Measurements from ENCODE around the gene LSM4.

Gene LSM4

GRCh38 chr19:18274219-18274780, 48.6 kb downstream of the LSM4 start, which contains the start of gene IQCN:
TSS of gene IQCN (minus strand) at chr19:18274452. CDS start at chr19:18269478, 4,974 bp downstream.
- Histone ChIP-seq H4K91ac (ENCODE audit: low read depth, low read length, poor library complexity) (no peak within 1 kb of the TSS), H2BK5ac (ENCODE audit: low read length) (no peak within 1 kb of the TSS), H3K9me3 (replicated peaks in 1 of 2; ENCODE audit: control insufficient read depth in 2 of 2, insufficient read depth in 1 of 2, low read depth in 1 of 2, low read length in 2 of 2) (peaks cover 0 to 2% of the 10 kb centered on the region in 2 donors), H2AK5ac (ENCODE audit: low read depth, low read length) (peak within 1 kb of the TSS; percentile 9), H3K23ac (ENCODE audit: low read depth, low read length, poor library complexity) (peak within 1 kb of the TSS; percentile 31), H3K4me1 (ENCODE audit: control insufficient read depth in 2 of 2, insufficient read depth in 1 of 2, low read depth in 1 of 2, low read length in 2 of 2) (peaks cover 8 to 9% of the 10 kb centered on the region in 2 donors), H3K14ac (ENCODE audit: low read length) (no peak within 1 kb of the TSS), H3K4me2 (ENCODE audit: insufficient read depth, low read length, poor library complexity, severe bottlenecking) (peak within 1 kb of the TSS; percentile 11), H4K8ac (ENCODE audit: low read depth, low read length) (peak within 1 kb of the TSS; percentile 17), H3K27ac (replicated peaks; ENCODE audit: low read length) (no peak within 1 kb of the TSS), H3K4me3 (ENCODE audit: low read length in 2 of 2) (peak within 1 kb of the TSS in 1 of 2 donors; percentile 41), H3K27me3 (ENCODE audit: control insufficient read depth in 3 of 3, insufficient read depth in 3 of 3, low read depth in 1 of 3, low read length in 3 of 3) (no peaks in the 10 kb centered on the region), H2BK120ac (ENCODE audit: low read depth, low read length) (no peak within 1 kb of the TSS), H3K9ac (ENCODE audit: low read depth, low read length, poor library complexity) (peak within 1 kb of the TSS; percentile 9), H3K36me3 (replicated peaks in 1 of 2; ENCODE audit: control insufficient read depth in 2 of 2, insufficient read depth in 2 of 2, low read length in 2 of 2) (peaks cover 18 to 33% of the 10 kb centered on the region in 2 donors), H3K4ac (ENCODE audit: low read length) (no peak within 1 kb of the TSS), H2BK12ac (ENCODE audit: low read length) (no peak within 1 kb of the TSS), H2AFZ (ENCODE audit: low read length) (no peak within 1 kb of the TSS), H3K18ac (ENCODE audit: low read length) (no peak within 1 kb of the TSS), H2BK15ac (ENCODE audit: low read length) (no peak within 1 kb of the TSS), H3K79me1 (ENCODE audit: low read depth, low read length) (peaks cover 18% of the 10 kb centered on the region)
- WGBS, 2 donors (ENCODE audit: extremely low coverage in 2 of 2, insufficient read length in 2 of 2, insufficient replicate concordance in 1 of 2): no CpG with 5 or more reads among the region's 9 CpGs
- DNase-seq (ENCODE audit: low spot score): no peak

- H3K23ac ChIP-seq (ENCODE audit: low read depth, low read length, poor library complexity): no peak overlapping the region
- no CpG with 5 or more reads among the region's 13 CpGs for WGBS, 2 donors (ENCODE audit: extremely low coverage in 2 of 2, insufficient read length in 2 of 2, insufficient replicate concordance in 1 of 2)
Observed at GRCh38 chr19:18273561-18274218, 49.2 kb downstream of the LSM4 start.

GRCh38 chr19:18271433-18271841, 51.4 kb downstream of the LSM4 start:
- H3K27me3 ChIP-seq (ENCODE audit: control insufficient read depth in 3 of 3, insufficient read depth in 3 of 3, low read depth in 1 of 3, low read length in 3 of 3): no peaks in the 10 kb centered on the region
- H3K27ac ChIP-seq (replicated peaks; ENCODE audit: low read length): no peak overlapping the region
- no peaks in the 10 kb centered on the region for H3K9me3 ChIP-seq (replicated peaks in 1 of 2; ENCODE audit: control insufficient read depth in 2 of 2, insufficient read depth in 1 of 2, low read depth in 1 of 2, low read length in 2 of 2)
- H2BK5ac ChIP-seq (ENCODE audit: low read length): no peak overlapping the region
- H2BK120ac ChIP-seq (ENCODE audit: low read depth, low read length): no peak overlapping the region
- no peak overlapping the region for H3K23ac ChIP-seq (ENCODE audit: low read depth, low read length, poor library complexity)
- WGBS, 2 donors (ENCODE audit: extremely low coverage in 2 of 2, insufficient read length in 2 of 2, insufficient replicate concordance in 1 of 2): no CpG with 5 or more reads among the region's 6 CpGs
- H2AFZ ChIP-seq (ENCODE audit: low read length): no peak overlapping the region
- no peak overlapping the region for H3K4me3 ChIP-seq (ENCODE audit: low read length in 2 of 2)
- no peak overlapping the region for H4K91ac ChIP-seq (ENCODE audit: low read depth, low read length, poor library complexity)
- no peaks in the 10 kb centered on the region for H3K4me1 ChIP-seq (ENCODE audit: control insufficient read depth in 2 of 2, insufficient read depth in 1 of 2, low read depth in 1 of 2, low read length in 2 of 2)
- H2BK15ac ChIP-seq (ENCODE audit: low read length): no peak overlapping the region
- no peak for DNase-seq (ENCODE audit: low spot score)
- H3K4ac ChIP-seq (ENCODE audit: low read length): no peak overlapping the region
- H3K4me2 ChIP-seq (ENCODE audit: insufficient read depth, low read length, poor library complexity, severe bottlenecking): no peak overlapping the region
- H2BK12ac ChIP-seq (ENCODE audit: low read length): no peak overlapping the region
- H3K79me1 ChIP-seq (ENCODE audit: low read depth, low read length): peaks cover 11% of the 10 kb centered on the region
- H3K36me3 ChIP-seq (replicated peaks in 1 of 2; ENCODE audit: control insufficient read depth in 2 of 2, insufficient read depth in 2 of 2, low read length in 2 of 2): peaks cover 17 to 21% of the 10 kb centered on the region in 2 donors
- no peak overlapping the region for H3K9ac ChIP-seq (ENCODE audit: low read depth, low read length, poor library complexity)
- no peak overlapping the region for H4K8ac ChIP-seq (ENCODE audit: low read depth, low read length)
- H2AK5ac ChIP-seq (ENCODE audit: low read depth, low read length): no peak overlapping the region
- H3K14ac ChIP-seq (ENCODE audit: low read length): no peak overlapping the region
- no peak overlapping the region for H3K18ac ChIP-seq (ENCODE audit: low read length)

More at GRCh38 chr19:18273561-18274218, 49.2 kb downstream of the LSM4 start:
- Histone ChIP-seq H2BK120ac (ENCODE audit: low read depth, low read length) (no peak overlapping the region), H3K4me3 (ENCODE audit: low read length in 2 of 2) (no peak overlapping the region), H3K4me2 (ENCODE audit: insufficient read depth, low read length, poor library complexity, severe bottlenecking) (no peak overlapping the region), H4K91ac (ENCODE audit: low read depth, low read length, poor library complexity) (no peak overlapping the region), H3K4ac (ENCODE audit: low read length) (no peak overlapping the region), H3K36me3 (replicated peaks in 1 of 2; ENCODE audit: control insufficient read depth in 2 of 2, insufficient read depth in 2 of 2, low read length in 2 of 2) (peaks cover 16 to 27% of the 10 kb centered on the region in 2 donors), H3K27ac (replicated peaks; ENCODE audit: low read length) (no peak overlapping the region), H2BK12ac (ENCODE audit: low read length) (no peak overlapping the region), H3K18ac (ENCODE audit: low read length) (no peak overlapping the region), H3K9ac (ENCODE audit: low read depth, low read length, poor library complexity) (no peak overlapping the region), H2AK5ac (ENCODE audit: low read depth, low read length) (no peak overlapping the region), H3K14ac (ENCODE audit: low read length) (no peak overlapping the region), H3K4me1 (ENCODE audit: control insufficient read depth in 2 of 2, insufficient read depth in 1 of 2, low read depth in 1 of 2, low read length in 2 of 2) (peaks cover 2 to 6% of the 10 kb centered on the region in 2 donors), H3K9me3 (replicated peaks in 1 of 2; ENCODE audit: control insufficient read depth in 2 of 2, insufficient read depth in 1 of 2, low read depth in 1 of 2, low read length in 2 of 2) (peaks cover 0 to 2% of the 10 kb centered on the region in 2 donors), H2AFZ (ENCODE audit: low read length) (no peak overlapping the region), H3K79me1 (ENCODE audit: low read depth, low read length) (peaks cover 18% of the 10 kb centered on the region), H2BK15ac (ENCODE audit: low read length) (no peak overlapping the region), H3K27me3 (ENCODE audit: control insufficient read depth in 3 of 3, insufficient read depth in 3 of 3, low read depth in 1 of 3, low read length in 3 of 3) (no peaks in the 10 kb centered on the region), H4K8ac (ENCODE audit: low read depth, low read length) (no peak overlapping the region), H2BK5ac (ENCODE audit: low read length) (no peak overlapping the region)
- DNase-seq (ENCODE audit: low spot score): no peak

- H3K4ac ChIP-seq (ENCODE audit: low read length): no peak overlapping the region
- WGBS, 2 donors (ENCODE audit: extremely low coverage in 2 of 2, insufficient read length in 2 of 2, insufficient replicate concordance in 1 of 2): no CpG with 5 or more reads among the region's 9 CpGs
- no peak overlapping the region for H2BK120ac ChIP-seq (ENCODE audit: low read depth, low read length)
- H2BK12ac ChIP-seq (ENCODE audit: low read length): no peak overlapping the region
- no peak overlapping the region for H2AK5ac ChIP-seq (ENCODE audit: low read depth, low read length)
- no peak overlapping the region for H3K9ac ChIP-seq (ENCODE audit: low read depth, low read length, poor library complexity)
- H3K18ac ChIP-seq (ENCODE audit: low read length): no peak overlapping the region
- no peaks in the 10 kb centered on the region for H3K9me3 ChIP-seq (replicated peaks in 1 of 2; ENCODE audit: control insufficient read depth in 2 of 2, insufficient read depth in 1 of 2, low read depth in 1 of 2, low read length in 2 of 2)
- H3K36me3 ChIP-seq (replicated peaks in 1 of 2; ENCODE audit: control insufficient read depth in 2 of 2, insufficient read depth in 2 of 2, low read length in 2 of 2): peaks cover 23 to 25% of the 10 kb centered on the region in 2 donors
- H3K79me1 ChIP-seq (ENCODE audit: low read depth, low read length): peaks cover 8% of the 10 kb centered on the region
- no peaks in the 10 kb centered on the region for H3K4me1 ChIP-seq (ENCODE audit: control insufficient read depth in 2 of 2, insufficient read depth in 1 of 2, low read depth in 1 of 2, low read length in 2 of 2)
- no peak overlapping the region for H3K4me2 ChIP-seq (ENCODE audit: insufficient read depth, low read length, poor library complexity, severe bottlenecking)
- H3K27me3 ChIP-seq (ENCODE audit: control insufficient read depth in 3 of 3, insufficient read depth in 3 of 3, low read depth in 1 of 3, low read length in 3 of 3): no peaks in the 10 kb centered on the region
- H3K23ac ChIP-seq (ENCODE audit: low read depth, low read length, poor library complexity): no peak overlapping the region
- H2AFZ ChIP-seq (ENCODE audit: low read length): no peak overlapping the region
- no peak overlapping the region for H2BK15ac ChIP-seq (ENCODE audit: low read length)
- no peak overlapping the region for H2BK5ac ChIP-seq (ENCODE audit: low read length)
- H4K91ac ChIP-seq (ENCODE audit: low read depth, low read length, poor library complexity): no peak overlapping the region
- H3K4me3 ChIP-seq (ENCODE audit: low read length in 2 of 2): no peak overlapping the region
- H3K14ac ChIP-seq (ENCODE audit: low read length): no peak overlapping the region
- DNase-seq (ENCODE audit: low spot score): no peak
- H3K27ac ChIP-seq (replicated peaks; ENCODE audit: low read length): no peak overlapping the region
- no peak overlapping the region for H4K8ac ChIP-seq (ENCODE audit: low read depth, low read length)
Observed at GRCh38 chr19:18270326-18270725, 52.5 kb downstream of the LSM4 start.
